OCI-LY1 (cell line): Measurements from ENCODE around the gene CA7.
A peak's percentile ranks its signal among the peaks of the same experiment; 100 is the strongest.

ENCODE experiments used
- H2AFZ ChIP-seq: fragments of 200-600 bp; sonication (generic), shearing (Covaris generic); 2 replicates; pipeline ENCODE4 v1.6.0; 2014; ENCODE audit warnings: antibody characterized with exemption, mild to moderate bottlenecking, low read length
- H3F3A ChIP-seq: fragments of 200-600 bp; sonication (generic), shearing (Covaris generic); 2 replicates; pipeline ENCODE4 v1.6.0; 2014; ENCODE audit warnings: mild to moderate bottlenecking, antibody characterized with exemption, low read length, moderate library complexity; ENCODE audit not compliant: insufficient read depth
- H3K27ac ChIP-seq: fragments of 200-600 bp; sonication (generic); 2 replicates; pipeline ENCODE4 v1.5.1; 2014; ENCODE audit warnings: low read length, mixed run types, mild to moderate bottlenecking, low read depth; ENCODE audit not compliant: poor library complexity, severe bottlenecking
- H3K27me3 ChIP-seq: fragments of 200-600 bp; sonication (generic); 2 replicates; pipeline ENCODE4 v1.6.0; 2014; ENCODE audit warnings: antibody characterized with exemption, mild to moderate bottlenecking, low read length, moderate library complexity; ENCODE audit not compliant: insufficient read depth
- H3K36me3 ChIP-seq: fragments of 200-600 bp; sonication (generic); 2 replicates; pipeline ENCODE4 v1.6.1; 2014; ENCODE audit warnings: mild to moderate bottlenecking, antibody characterized with exemption, low read length, moderate library complexity, mixed read lengths; ENCODE audit not compliant: insufficient read depth
- H3K4me1 ChIP-seq: fragments of 200-600 bp; sonication (generic); 2 replicates; pipeline ENCODE4 v1.5.1; 2014; ENCODE audit warnings: mild to moderate bottlenecking, low read length, moderate library complexity; ENCODE audit not compliant: insufficient read depth, severe bottlenecking
- H3K4me2 ChIP-seq: fragments of 200-600 bp; sonication (generic), shearing (Covaris generic); 2 replicates; pipeline ENCODE4 v1.6.1; 2014; ENCODE audit warnings: low read length
- H3K4me3 ChIP-seq: fragments of 200-600 bp; sonication (generic); 2 replicates; pipeline ENCODE4 v1.5.1; 2014; ENCODE audit warnings: low read length, low read depth, mild to moderate bottlenecking, mixed read lengths; ENCODE audit not compliant: poor library complexity, severe bottlenecking
- H3K79me2 ChIP-seq: fragments of 200-600 bp; shearing (Covaris generic); 2 replicates; pipeline ENCODE4 v1.6.1; 2016; ENCODE audit warnings: mixed run types, low read length, mixed read lengths; ENCODE audit not compliant: insufficient read depth
- H3K9ac ChIP-seq: fragments of 200-600 bp; sonication (generic), shearing (Covaris generic); 2 replicates; pipeline ENCODE4 v1.6.1; 2014; ENCODE audit warnings: mild to moderate bottlenecking, low read length, mixed read lengths
- H3K9me2 ChIP-seq: fragments of 200-600 bp; sonication (generic), shearing (Covaris generic); 2 replicates; pipeline ENCODE4 v1.6.1; 2014; ENCODE audit warnings: low read depth, mild to moderate bottlenecking, low read length, mixed read lengths
- H3K9me3 ChIP-seq: fragments of 200-600 bp; shearing (Covaris generic); 2 replicates; pipeline ENCODE4 v1.6.1; 2014; ENCODE audit warnings: low read length, mixed read lengths
- H4K20me1 ChIP-seq: fragments of 200-600 bp; sonication (generic), shearing (Covaris generic); 2 replicates; pipeline ENCODE4 v1.6.0; 2016; ENCODE audit warnings: mild to moderate bottlenecking, low read length; ENCODE audit not compliant: insufficient read depth
- CTCF ChIP-seq: fragments of 200-600 bp; sonication (generic), shearing (Covaris generic); IDR thresholded peaks from 2 replicates; pipeline ENCODE4 v1.5.1; 2017; ENCODE audit warnings: mild to moderate bottlenecking, antibody characterized with exemption, low read length, moderate library complexity, mixed read lengths
- EZH2 ChIP-seq: fragments of 200-600 bp; sonication (generic), shearing (Covaris generic); IDR thresholded peaks from 2 replicates; pipeline ENCODE4 v1.8.0; 2017; ENCODE audit warnings: borderline replicate concordance, mixed run types, mild to moderate bottlenecking, antibody characterized with exemption, low read length, moderate library complexity, mixed read lengths

The CA7 gene

GRCh38 chr16:66830422-66831404 lies 13.5 kb upstream of the CA7 start, which contains the start of gene NAE1:
Gene NAE1, minus strand, starts transcription at chr16:66830976. Its CDS starts 77 bp downstream, at chr16:66830899.
- Histone ChIP-seq H2AFZ (peak within 1 kb of the TSS; percentile 43), H3K9me2 (no peaks in the 10 kb centered on the region), H3K9me3 (no peaks in the 10 kb centered on the region), H3K27me3 (no peaks in the 10 kb centered on the region; the same call in 1 of the 2 replicates), H3K27ac (no peak within 1 kb of the TSS), H3K4me1 (peaks cover 15% of the 10 kb centered on the region), H3K9ac (peak within 1 kb of the TSS; percentile 76), H3K36me3 (peaks cover 34% of the 10 kb centered on the region), H3F3A (no peaks in the 10 kb centered on the region), H3K4me3 (peak within 1 kb of the TSS; percentile 70), H4K20me1 (no peaks in the 10 kb centered on the region), H3K79me2 (peaks cover 15% of the 10 kb centered on the region), H3K4me2 (peak within 1 kb of the TSS; percentile 68)
- TF ChIP-seq EZH2 (no peak), CTCF (peak; percentile 94)

- Histone ChIP-seq H3K9me3 (no peaks in the 10 kb centered on the region), H3K9me2 (no peaks in the 10 kb centered on the region), H3K27ac (no peak overlapping the region), H3K36me3 (peaks cover 20% of the 10 kb centered on the region), H3K9ac (no peak overlapping the region), H3K27me3 (no peaks in the 10 kb centered on the region; the same call in 1 of the 2 replicates), H2AFZ (no peak overlapping the region), H3K4me2 (no peak overlapping the region), H3K79me2 (peaks cover 12% of the 10 kb centered on the region), H3K4me3 (no peak overlapping the region), H3K4me1 (peaks cover 15% of the 10 kb centered on the region), H3F3A (no peaks in the 10 kb centered on the region), H4K20me1 (no peaks in the 10 kb centered on the region)
- no peak for TF ChIP-seq EZH2
- TF ChIP-seq CTCF = no peak
These were observed 12.0 kb upstream of the CA7 start for GRCh38 chr16:66832190-66832589.

GRCh38 chr16:66832661-66833305 lies 11.4 kb upstream of the CA7 start:
- no peak overlapping the region for H3K9ac ChIP-seq
- H3K27me3 ChIP-seq = no peaks in the 10 kb centered on the region; the same call in 1 of the 2 replicates
- H3K4me1 ChIP-seq = peaks cover 15% of the 10 kb centered on the region
- H3K9me3 ChIP-seq = no peaks in the 10 kb centered on the region
- H3K36me3 ChIP-seq = peaks cover 14% of the 10 kb centered on the region
- TF ChIP-seq EZH2 (no peak), CTCF (no peak)
- no peaks in the 10 kb centered on the region for H3K9me2 ChIP-seq
- H2AFZ ChIP-seq = no peak overlapping the region
- peaks cover 12% of the 10 kb centered on the region for H3K79me2 ChIP-seq
- no peak overlapping the region for H3K4me2 ChIP-seq
- no peak overlapping the region for H3K27ac ChIP-seq
- no peaks in the 10 kb centered on the region for H3F3A ChIP-seq
- H3K4me3 ChIP-seq = no peak overlapping the region
- no peaks in the 10 kb centered on the region for H4K20me1 ChIP-seq
